ENCODE measurements around the gene GALNT2.

GALNT2 gene

DNA sequence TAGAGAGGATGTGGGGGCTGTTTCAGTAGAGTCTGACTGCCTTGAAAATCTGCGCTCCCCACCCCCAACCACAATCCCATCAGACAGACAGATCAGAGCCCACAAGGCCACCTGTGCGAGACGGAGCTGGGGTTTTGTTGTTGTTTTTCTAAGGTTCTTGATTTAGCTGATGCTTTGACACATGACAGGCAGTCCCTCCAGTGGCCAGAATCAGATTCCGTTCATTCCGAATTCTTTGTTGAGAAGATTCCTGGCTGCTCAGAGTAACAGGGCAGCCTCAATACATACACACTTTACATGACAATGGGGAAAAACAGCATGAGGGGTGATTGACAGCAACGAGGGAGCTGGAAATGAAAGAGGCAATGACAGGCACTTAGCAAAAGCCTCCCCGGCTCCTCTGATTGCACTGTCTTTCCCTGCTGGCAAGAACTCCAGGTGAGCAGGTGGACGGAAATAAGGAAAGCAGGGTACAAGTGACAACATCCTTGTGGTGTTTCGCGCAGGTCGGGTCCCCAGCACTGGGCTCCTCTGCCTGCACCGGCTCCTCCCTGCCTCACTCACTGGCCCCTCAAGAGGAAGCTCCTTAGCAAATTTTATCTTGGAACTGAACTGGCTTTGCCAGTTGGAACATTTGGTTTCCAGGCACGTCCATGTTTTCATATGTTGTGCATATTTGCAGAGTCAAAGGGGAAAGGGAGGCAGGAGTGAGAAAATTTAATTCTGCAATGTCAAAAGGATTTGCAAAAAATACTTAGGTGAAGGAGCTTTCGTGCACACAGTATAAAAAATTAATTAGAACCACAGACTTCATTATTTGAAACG, 210.4 kb downstream of the GALNT2 start:
- no peak for DNase-seq (ENCODE audit: low read depth in 2 of 2)

DNA sequence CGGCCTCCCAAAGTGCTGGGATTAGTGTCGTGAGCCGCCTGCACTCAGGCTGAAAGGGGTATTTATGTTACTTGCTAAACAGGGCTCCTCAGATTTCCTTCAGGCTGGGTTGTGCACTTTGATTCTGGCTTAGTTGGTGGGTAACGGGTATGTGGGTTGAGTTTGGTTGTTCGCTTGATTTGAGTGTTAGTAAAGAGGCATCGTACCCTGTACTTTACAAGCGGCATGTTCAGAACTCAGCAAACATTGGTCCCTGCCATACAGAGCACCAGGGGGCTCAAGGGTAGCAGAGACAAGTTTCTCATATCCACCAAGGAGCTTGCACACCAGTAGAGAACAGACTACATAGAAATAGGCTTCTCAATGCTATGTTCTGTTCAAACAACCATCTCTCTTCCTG, 211.3 kb downstream of the GALNT2 start:
- DNase-seq (ENCODE audit: low read depth in 2 of 2) = no peak

DNA sequence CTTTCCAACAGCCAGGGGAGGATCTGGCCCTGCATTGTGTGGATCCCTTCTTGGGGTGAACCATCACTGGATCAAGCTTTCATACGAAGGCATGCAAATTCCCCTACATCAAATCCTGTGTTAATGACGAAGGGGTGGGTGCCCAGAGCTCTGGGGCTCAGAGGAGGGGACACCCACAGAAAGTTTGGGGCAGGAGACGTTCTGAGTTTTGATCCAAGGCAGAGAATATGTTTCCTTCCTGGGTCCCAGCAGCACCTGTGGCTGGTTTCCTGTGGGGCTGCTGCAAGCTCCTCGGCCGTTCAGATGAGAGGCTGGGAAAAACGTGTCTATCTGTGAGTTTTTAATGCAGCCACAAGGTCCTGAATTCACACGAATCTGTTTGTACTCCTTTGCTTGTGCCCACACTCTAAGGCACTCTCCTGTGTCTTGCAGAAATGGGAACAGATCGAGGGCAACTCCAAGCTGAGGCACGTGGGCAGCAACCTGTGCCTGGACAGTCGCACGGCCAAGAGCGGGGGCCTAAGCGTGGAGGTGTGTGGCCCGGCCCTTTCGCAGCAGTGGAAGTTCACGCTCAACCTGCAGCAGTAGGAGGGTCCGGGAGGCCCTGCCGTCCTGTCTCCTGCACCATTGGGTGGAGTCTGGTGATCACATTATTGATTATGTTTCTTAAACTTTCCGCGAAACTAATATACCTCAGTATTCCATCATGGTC, 212.0 kb downstream of the GALNT2 start:
- DNase-seq (ENCODE audit: low read depth in 2 of 2) = no peak

DNA sequence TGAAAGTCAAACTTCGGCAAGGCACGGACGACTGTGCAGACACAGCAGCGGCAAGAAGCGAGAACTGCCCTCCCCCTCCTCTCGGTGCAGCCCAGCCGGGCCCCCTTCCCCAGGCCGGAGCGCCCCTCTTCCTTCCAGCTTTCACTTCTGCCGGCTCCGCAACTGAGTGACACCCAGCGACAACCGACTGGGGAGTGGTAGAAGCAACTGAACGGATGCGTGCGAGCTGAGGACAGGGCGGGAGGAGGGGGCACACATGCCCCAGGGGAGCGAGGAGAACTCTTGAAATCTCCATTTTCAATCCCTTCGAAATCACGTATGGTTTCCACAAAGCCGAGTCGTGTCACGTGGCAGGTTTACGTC, 212.5 kb downstream of the GALNT2 start:
- no peak for DNase-seq (ENCODE audit: low read depth in 2 of 2)

DNA sequence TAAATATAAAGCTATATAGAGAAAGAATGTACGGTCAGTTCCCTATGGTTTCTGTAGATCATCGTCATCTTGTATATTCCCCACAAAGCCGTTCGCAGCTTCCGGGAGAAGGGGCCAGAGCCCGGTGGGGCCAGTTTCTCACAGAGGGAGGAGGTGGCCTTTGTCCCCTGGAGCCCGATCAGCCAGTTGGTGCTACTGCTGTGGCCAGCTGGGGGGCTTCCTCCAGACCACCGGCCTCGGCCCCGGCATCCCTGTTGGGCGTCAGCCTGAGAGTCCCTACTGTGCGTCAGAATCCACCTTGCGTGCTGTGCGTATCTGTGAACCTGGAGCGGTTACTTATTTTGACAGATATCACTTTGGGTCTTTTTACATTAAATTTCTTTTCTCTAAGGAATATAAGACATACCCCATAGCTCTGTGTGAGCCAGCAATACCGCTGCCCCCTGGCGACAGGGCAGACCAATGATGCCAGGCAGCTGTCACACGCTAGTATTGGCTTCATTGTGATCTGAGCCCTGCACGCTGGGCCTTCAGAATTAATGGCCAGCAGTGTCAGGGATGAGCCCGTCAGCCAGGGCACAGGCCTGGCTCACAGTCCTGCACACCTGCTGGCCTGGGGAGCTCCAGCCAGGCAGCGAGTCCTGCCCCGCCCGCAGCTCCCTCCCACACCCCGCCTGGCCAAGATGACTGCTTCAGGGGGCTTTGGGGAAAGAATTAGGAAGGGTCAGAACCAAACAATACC, 213.2 kb downstream of the GALNT2 start:
- DNase-seq (ENCODE audit: low read depth in 2 of 2) = no peak

DNA sequence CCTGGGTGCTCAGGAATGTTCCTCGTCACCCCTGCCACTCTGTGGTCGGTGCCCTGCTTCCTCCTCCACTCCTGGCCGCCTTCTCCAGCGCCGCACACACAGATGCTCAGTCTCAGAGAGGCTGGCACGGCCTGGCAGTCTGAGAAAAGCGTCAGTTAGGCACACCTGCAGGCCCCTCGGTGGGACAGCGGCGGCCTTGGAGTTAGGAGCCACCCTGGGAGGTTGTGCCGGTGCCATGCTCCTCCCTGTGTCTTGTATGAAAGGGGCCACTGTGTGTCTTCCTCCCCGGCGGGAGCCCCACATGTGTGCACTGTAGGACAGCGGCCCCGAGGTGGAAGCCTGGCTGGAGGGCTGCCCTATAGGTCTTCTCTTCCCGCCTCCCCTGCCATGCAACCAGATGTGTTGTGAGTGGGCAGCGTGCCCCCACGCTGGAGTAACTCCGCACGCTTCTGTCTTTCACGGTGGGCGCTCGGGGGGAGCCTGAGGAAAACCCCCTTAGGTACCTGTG, 213.9 kb downstream of the GALNT2 start:
- no peak for DNase-seq (ENCODE audit: low read depth in 2 of 2)

DNA sequence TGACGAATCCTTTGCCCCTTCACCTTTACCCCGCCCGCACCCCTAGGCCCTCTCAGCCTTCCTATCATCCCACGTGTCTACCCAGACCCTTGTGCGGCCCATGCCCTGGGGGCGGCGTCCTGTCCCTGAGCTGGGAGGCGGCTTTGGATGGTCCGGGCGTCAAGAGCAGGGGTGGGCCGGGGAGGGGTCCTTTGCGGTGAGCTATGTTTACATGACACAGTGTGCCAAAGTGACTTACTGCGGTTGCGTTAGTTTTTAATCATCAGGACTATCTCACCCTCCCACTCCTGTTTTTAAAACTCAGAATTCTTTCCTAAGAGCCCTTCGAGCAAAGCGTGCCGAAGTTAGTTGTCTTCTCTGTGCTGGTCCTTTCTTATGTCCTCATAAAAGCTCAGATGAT, 214.5 kb downstream of the GALNT2 start:
- no peak for DNase-seq (ENCODE audit: low read depth in 2 of 2)

DNA sequence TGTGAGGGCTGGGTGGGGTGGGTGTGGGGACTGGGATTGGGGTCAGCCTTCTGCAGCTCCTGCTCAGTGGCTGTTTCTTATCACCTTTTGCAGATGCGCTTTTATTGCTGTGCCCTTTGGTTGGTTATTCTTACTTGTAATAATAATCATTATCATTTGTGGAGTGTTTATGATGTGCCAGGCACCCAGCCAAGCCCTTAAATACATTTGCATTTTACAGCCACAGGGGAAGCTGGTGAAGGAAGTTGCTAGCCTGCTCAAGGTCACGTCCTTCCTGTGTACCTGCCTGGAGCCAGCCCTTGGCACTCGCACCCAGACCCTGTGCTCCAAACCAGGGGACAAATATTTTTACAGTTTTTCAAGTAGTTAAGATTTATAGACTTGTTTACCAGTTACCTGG, 215.1 kb downstream of the GALNT2 start:
- no peak for DNase-seq (ENCODE audit: low read depth in 2 of 2)

DNA sequence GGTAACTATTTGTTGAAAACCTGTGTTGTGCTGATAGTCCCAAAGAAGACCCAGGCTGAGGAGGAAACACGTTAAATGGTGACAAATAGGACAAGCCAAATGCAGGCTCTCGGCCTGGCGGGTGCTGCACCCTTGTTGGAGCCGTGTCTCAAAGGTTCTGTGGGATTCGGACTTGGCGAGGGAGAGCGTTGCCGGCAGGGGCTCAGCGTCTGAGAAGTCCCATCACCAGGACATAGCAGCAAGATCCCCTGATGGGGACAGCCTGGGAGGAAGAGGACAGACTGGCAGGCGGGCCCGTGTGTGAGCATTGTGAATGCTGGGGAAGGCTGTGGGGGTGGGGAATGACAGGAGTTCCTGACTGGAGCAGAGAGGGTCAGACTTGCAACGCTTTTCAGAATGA, 216.6 kb downstream of the GALNT2 start:
- DNase-seq (ENCODE audit: low read depth in 2 of 2) = no peak

DNA sequence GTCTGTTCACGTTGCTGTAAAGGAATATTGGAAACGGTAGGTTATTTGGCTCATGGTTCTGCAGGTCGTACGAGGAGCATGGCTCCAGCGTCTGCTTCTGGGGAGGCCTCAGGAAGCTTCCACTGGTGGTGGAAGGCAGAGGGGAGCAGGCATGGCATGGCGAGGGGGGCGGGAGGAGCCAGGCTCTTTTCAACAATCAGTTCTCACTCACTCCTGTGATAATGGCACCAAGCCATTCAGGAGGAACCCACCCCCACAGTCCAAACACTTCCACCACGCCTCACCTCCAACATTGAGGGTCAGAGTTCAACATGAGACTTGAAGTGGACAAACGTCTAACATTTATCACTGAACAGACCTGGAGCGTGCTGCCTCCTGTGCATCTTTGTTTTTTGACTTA, 217.9 kb downstream of the GALNT2 start:
- DNase-seq (ENCODE audit: low read depth in 2 of 2) = no peak

DNA sequence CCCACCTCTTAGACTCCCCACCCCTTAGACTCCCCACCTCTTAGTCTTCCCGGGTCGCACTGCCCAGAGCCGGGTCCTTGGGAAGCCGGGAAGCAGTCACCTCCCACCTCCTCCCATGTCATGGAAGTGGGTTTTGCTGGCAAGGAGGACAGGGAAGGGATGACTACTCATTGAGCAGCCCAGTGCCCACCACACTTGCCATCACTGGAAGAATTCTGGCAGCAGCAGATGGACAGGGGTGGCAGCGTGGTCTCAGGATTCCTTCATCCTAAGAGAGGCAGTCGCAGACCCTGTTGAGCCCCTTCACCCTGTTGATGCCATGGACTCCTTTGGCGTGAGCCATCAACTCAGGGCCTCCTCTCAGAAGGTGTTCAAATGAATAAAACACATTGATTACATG, 218.3 kb downstream of the GALNT2 start:
- DNase-seq (ENCODE audit: low read depth in 2 of 2) = no peak

DNA sequence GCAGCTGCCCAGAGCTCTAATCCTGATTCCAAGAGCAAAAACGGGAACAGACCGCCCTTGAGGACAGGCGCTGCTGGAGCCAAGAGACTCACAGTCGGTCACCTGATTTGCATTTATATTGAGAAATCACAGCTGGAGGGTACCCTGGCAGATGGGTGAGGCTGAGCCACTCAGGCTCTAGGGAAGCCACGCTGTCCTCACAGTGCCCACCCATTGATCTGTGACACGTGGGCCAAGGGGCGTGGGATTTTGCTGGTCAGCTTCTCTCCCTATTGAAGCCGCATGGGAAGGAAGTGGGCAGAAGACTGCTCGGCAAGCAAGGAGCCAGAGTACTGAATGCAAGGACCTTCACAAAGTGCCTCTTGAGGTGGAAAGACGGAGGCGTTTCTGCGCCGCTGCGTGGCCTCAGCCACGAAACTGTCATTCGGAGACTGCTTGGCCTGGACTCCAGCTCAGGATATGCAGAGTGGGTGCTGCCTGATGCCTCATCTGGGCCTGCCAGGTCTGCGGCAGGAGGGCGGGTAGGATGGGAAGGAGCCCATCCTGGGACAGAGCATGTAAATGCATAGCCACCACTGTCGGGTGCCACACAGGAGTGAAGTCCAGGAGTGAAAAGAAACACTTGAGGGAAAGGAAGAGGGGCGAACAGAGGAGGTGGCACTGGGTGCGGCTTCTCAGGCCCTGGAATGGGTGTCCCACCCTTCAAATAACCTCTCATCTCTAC, 219.3 kb downstream of the GALNT2 start:
- DNase-seq (ENCODE audit: low read depth in 2 of 2) = no peak

DNA sequence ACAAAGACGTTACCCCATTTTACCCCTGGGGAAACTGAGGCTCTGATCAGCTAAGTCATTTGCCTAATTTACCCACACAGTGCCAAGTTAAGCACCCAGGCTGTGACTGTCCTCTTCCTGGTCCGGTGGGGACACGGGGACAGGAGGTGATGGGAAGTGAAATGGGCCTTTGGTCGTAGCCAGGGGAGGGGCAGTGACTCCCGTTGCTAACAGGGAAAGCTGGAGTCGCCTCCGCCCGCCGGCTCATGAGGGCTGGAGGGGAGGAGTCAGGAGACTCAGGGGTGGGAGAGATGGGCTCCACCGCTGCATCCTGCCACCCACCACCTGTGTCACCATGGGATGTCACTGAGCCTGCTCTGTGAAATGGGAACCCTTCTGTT, 219.8 kb downstream of the GALNT2 start:
- no peak for DNase-seq (ENCODE audit: low read depth in 2 of 2)

DNA sequence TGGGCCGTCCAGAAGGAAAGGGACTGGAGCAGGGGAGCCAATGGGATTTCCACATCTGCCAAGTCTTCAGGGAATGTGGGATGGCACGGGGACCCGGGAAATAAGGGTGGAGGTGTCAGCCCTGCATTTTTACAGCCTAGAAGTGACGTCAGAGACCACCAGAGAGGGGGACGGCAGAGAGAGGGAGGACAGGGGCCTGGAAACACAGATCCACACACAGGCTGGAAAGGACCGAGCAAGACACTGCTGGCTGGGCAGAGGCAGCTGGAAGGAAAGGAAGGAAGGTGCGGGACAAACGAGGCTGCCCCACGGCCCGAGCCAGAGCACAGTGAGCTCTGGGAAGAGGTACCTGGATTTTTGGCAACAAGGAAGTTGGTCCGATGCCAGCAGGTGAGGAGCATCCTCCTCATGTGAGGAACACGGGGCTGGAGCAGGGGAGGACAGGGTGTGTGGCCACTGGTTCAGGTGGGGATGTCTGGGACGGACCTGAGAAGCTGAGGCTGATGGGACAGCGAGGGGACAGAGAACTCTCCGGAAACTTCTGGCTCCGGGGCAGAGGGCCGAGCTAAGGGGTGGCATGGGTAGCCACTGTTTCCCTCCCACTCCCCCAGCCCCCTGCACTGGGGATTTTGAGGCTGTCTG, 220.8 kb downstream of the GALNT2 start:
- no peak for DNase-seq (ENCODE audit: low read depth in 2 of 2)

DNA sequence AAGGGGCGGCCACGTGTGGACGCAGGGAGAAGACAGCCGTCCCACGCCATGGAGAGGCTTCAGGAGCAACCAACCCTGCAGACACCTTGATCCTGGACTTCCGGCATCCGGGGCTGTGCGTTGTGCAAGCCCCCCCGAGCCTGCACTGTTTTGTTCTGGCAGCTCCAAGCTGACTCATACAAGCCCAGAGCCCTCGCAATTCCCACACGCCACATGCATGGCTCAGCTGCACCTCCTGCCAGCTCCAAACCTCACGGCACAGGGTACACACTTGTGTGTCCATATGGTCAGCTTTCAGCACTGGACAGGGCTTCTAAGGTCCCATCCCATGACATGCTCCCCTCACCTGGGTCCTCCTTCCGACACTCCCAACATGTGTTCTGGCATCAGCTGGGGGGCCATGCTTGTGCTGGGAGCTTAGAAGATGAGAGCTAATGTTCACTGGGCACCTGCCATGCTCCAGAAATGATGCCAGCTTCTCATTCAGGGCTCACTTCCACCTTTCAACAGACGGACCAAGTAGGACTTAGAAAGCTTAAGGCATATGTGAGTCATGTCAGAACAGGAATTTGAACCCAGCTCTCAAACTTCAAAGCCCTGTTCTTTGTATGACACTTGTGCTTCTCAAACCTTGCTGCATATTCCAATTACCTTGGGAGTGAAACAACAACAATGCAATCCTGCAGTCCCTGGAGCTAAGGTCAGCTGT, 221.8 kb downstream of the GALNT2 start:
- no peak for DNase-seq (ENCODE audit: low read depth in 2 of 2)

DNA sequence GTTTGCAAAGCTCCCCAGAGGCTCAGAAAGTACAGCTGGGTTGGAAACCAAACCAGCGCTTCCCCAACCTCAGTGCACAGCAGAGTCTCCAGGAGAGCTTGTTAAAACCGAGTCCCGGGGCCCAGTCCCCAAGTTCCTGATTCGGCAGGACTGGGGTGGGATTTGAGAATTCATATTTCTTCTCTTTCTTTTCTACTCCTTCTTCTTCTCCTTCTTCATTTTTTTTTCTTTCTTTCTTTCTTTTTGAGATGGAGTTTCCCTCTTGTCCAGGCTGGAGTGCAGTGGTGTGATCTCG, 222.3 kb downstream of the GALNT2 start:
- DNase-seq (ENCODE audit: low read depth in 2 of 2) = no peak

DNA sequence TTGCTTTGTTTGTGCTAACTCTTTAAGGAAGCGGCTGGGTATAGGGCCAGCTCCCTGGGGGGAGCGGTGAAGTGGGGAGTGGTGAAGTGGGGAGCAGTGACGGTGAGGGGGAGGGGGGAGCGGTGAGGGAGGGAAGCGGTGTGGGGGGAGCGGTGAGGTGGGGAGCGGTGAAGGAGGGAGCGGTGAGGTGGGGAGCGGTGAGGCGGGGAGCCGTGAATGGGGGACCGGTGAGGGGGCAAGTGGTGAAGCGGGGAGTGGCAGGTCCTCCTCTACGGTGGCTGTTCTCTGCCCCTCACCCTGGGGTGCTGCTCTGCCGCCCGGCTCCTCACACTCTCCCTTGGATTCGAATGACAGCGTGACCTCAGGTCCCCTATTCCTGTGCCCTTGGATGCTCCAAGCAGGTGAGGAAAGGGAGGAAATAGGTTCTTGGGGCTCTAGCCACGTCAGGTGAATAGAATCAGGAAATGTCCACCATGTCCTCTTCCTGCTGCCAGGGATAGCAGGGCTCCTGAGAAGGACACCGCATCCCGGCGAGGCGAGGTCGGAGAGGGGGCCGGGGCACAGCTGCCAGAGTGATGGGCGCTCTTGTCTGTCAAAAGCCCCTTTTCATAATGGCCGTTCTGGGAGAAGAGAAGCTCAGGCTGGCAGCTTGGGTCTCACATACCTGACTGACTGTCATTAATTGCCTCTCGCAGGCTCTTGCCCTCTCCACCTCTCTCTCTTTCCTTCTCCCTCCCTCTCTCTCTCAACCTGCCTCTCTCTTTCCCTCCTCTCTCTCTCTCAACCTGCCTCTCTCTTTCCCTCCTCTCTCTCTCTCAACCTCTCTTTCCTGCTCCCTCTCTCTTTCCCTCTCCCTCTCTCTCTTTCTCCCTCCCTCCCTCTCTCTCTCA, 224.9 kb downstream of the GALNT2 start:
- no peak for DNase-seq (ENCODE audit: low read depth in 2 of 2)

DNA sequence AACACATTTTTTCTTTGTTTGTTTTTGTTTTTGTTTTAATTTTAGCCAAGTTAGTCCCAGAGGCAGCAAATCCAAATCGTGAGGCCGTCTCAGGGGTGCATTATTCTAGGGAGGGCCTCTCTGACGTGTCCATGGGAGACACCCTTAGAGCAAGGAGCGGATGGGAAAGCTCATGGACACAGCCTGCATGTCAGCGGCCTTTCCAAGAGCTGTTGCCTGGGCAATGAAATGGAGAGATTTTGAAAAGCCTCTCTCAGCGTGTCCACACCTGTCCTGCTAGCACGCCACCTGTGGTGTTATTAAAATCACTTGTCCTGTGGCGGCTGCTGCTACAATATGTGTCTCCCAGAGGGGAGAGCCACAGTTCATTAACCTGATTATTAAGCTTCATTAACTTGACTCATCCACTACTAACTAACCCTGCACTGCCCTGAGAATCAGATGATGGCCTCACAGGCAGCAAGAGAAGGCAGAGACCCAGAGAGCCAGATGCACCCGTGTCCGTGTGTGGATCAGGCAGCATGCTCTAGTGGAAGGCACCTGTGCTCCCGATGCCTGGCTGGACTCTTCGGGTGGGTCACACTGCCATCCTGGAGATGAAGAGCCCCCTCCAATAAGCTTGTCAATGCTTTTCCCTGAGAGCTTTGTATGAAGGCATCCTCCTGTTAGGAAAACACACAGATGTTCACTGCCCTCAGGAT, 225.8 kb downstream of the GALNT2 start:
- no peak for DNase-seq (ENCODE audit: low read depth in 2 of 2)

DNA sequence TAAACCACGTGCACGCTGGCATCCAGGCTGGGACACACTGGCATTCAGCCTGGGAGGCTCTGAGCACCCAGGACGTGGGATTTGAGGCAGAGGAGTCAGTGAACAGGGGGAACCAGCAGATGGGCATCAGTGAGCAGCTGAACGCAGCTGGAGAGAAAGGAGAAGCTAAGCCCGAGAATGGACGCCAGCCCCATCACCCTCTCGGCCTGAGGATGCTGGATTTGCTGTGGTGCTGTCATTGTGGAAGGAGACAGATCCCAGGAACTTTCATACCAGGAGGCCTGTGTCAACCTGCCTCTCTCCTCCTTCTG, 226.3 kb downstream of the GALNT2 start:
- no peak for DNase-seq (ENCODE audit: low read depth in 2 of 2)

DNA sequence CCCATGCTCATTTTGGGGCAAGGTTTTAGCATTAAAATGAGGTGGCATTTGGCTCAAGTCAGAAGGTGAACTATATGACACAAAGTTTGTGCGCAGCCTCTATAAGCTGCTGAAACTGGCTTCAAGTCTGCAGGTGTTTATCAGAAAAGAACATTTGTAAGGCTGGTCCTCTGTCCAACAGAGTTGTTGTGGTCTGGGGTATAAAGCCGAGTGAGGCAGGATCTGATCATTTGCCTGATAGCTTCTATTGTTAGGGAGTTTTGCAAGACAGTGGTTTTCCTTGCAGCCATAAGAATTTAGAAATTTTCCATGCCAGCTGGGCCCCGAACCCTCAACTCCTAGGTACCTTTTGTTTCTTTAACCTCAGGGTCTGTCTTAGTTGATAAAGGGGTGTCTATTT, 228.3 kb downstream of the GALNT2 start:
- DNase-seq (ENCODE audit: low read depth in 2 of 2) = no peak

Data from fibroblast of skin of left quadriceps (primary cell).